GM08714 (cell line): ENCODE measurements around the gene UMODL1.
"Not testable (repeated sequence)": the region's sequence is repeated elsewhere in the genome, so short reads cannot be mapped to it uniquely, and the experiment has no call there.

Experiments used
- H3K4me3 ChIP-seq: fragments of 200-500 bp; sonication (Bioruptor generic); 2 replicates; pipeline ENCODE4 v1.5.1; 2014; ENCODE audit warnings: mild to moderate bottlenecking, low read length, inconsistent platforms
- ZNF274 ChIP-seq: IDR thresholded peaks from 2 replicates; pipeline ENCODE4 v1.6.1; 2012; ENCODE audit warnings: mild to moderate bottlenecking, low read depth, low read length

Gene UMODL1

GRCh38 chr21:42113926-42114409 lies 42.9 kb downstream of the UMODL1 start:
- no peak for TF ChIP-seq ZNF274
- no peak overlapping the region for H3K4me3 ChIP-seq

GRCh38 chr21:42114646-42115045 lies 43.5 kb downstream of the UMODL1 start:
- no peak for TF ChIP-seq ZNF274
- H3K4me3 ChIP-seq: no peak overlapping the region

- no peak for TF ChIP-seq ZNF274
Measured at GRCh38 chr21:42115136-42115683, 44.1 kb downstream of the UMODL1 start.

GRCh38 chr21:42116551-42116950 lies 45.4 kb downstream of the UMODL1 start:
- not testable (repeated sequence) for H3K4me3 ChIP-seq

More at GRCh38 chr21:42115136-42115683, 44.1 kb downstream of the UMODL1 start:
- no peak overlapping the region for H3K4me3 ChIP-seq

- no peak for TF ChIP-seq ZNF274
- H3K4me3 ChIP-seq: no peak overlapping the region
Measured at GRCh38 chr21:42117229-42117966, 46.3 kb downstream of the UMODL1 start.

- H3K4me3 ChIP-seq: no peak overlapping the region
- TF ChIP-seq ZNF274: no peak
Measured at GRCh38 chr21:42117967-42118780, 47.1 kb downstream of the UMODL1 start.

- H3K4me3 ChIP-seq: no peak overlapping the region
- TF ChIP-seq ZNF274: no peak
Measured at GRCh38 chr21:42118901-42119300, 47.8 kb downstream of the UMODL1 start.

GRCh38 chr21:42120101-42120902 lies 49.2 kb downstream of the UMODL1 start:
- TF ChIP-seq ZNF274: no peak
- no peak overlapping the region for H3K4me3 ChIP-seq

- TF ChIP-seq ZNF274: no peak
- no peak overlapping the region for H3K4me3 ChIP-seq
Measured at GRCh38 chr21:42120903-42121535, 49.9 kb downstream of the UMODL1 start.

GRCh38 chr21:42121794-42122193 lies 50.7 kb downstream of the UMODL1 start:
- no peak overlapping the region for H3K4me3 ChIP-seq
- TF ChIP-seq ZNF274: no peak

- no peak overlapping the region for H3K4me3 ChIP-seq
- no peak for TF ChIP-seq ZNF274
Measured at GRCh38 chr21:42122398-42122797, 51.3 kb downstream of the UMODL1 start.

- H3K4me3 ChIP-seq: no peak overlapping the region
- no peak for TF ChIP-seq ZNF274
Measured at GRCh38 chr21:42122808-42123207, 51.7 kb downstream of the UMODL1 start.

GRCh38 chr21:42123219-42123908 lies 52.2 kb downstream of the UMODL1 start:
- no peak for TF ChIP-seq ZNF274
- no peak overlapping the region for H3K4me3 ChIP-seq
